Mammary epithelial cell (primary cell): Measurements from ENCODE around the gene CACNA1G.

ENCODE experiments used
- EZH2 ChIP-seq: IDR thresholded peaks from 2 replicates; pipeline ENCODE4 v1.6.1; 2012; ENCODE audit warnings: low read length, inconsistent platforms, borderline replicate concordance
- TF ChIP-seq, protein P1 (sequence below), 2 donors: IDR thresholded peaks in 1 of 2; conservative IDR thresholded peaks in 1 of 2; 2 replicates each; pipeline ENCODE4 v1.5.1; 2011 to 2012; ENCODE audit warnings: inconsistent platforms in 2 of 2, low read length in 2 of 2, mild to moderate bottlenecking in 2 of 2, control low read depth in 1 of 2, low read depth in 1 of 2; ENCODE audit not compliant: insufficient read depth in 1 of 2; ENCODE audit errors: extremely low read depth in 1 of 2

DNA sequence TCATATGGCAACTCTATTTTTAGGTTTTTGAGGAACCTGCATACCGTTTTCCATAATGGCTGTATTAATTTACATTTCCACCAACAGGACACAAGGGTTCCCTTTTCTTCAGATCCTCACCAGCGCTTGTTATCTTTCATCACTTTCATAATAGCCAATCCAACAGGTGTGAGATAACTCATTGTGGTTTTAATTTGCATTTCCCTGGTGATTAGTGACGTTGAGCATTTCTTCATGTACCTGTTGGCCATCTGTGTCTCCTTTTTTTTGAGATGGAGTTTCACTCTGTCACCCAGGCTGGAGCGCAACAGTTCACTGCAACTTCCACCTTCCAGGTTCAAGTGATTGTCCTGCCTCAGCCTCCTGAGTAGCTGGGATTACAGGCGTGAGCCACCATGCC, 38.0 kb downstream of the CACNA1G start:
- TF ChIP-seq, protein P1, sequence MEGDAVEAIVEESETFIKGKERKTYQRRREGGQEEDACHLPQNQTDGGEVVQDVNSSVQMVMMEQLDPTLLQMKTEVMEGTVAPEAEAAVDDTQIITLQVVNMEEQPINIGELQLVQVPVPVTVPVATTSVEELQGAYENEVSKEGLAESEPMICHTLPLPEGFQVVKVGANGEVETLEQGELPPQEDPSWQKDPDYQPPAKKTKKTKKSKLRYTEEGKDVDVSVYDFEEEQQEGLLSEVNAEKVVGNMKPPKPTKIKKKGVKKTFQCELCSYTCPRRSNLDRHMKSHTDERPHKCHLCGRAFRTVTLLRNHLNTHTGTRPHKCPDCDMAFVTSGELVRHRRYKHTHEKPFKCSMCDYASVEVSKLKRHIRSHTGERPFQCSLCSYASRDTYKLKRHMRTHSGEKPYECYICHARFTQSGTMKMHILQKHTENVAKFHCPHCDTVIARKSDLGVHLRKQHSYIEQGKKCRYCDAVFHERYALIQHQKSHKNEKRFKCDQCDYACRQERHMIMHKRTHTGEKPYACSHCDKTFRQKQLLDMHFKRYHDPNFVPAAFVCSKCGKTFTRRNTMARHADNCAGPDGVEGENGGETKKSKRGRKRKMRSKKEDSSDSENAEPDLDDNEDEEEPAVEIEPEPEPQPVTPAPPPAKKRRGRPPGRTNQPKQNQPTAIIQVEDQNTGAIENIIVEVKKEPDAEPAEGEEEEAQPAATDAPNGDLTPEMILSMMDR (conservative IDR thresholded peaks at IDR 0.05 in 1 of 2, IDR thresholded peaks at IDR 0.05 in 1 of 2; ENCODE audit: extremely low read depth in 1 of 2, insufficient read depth in 1 of 2, low read depth in 1 of 2, low read length in 2 of 2) = no peak
- no peak for TF ChIP-seq EZH2
